OCI-LY7 (cell line): Measurements from ENCODE around the gene GLS.

ENCODE experiments used
- EZH2phosphoT487 ChIP-seq: fragments of 200-600 bp; sonication (generic); IDR thresholded peaks from 2 replicates; pipeline ENCODE4 v1.6.1; 2018; ENCODE audit warnings: low read depth, borderline replicate concordance, mild to moderate bottlenecking, mixed run types, antibody characterized with exemption, low read length, moderate library complexity, mixed read lengths
- TF ChIP-seq, protein P1 (sequence below): fragments of 200-600 bp; sonication (generic); conservative IDR thresholded peaks from 2 replicates; pipeline ENCODE4 v1.5.1; 2014; ENCODE audit warnings: mild to moderate bottlenecking, antibody characterized with exemption, low read length, moderate library complexity, mixed read lengths

DNA sequence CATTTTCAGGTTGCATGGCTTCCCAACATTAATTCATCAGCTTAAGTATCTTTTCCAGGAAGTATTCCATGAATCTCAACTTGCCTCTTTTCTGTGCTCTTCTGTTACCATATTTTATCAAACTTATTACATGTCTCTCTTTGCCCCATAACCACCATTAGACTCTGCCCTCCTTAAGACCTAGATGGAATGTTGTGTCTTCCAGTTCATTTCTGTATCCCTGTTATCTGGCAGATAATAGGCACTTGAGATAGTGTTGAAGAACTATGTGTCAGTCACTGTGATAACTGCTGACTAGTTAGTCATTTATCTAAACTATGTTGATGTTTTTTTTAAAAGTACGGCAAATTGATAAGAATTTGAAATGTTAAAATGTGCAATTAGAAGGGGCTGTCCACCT is 41.8 kb downstream of the GLS start:
- TF ChIP-seq, protein P1, sequence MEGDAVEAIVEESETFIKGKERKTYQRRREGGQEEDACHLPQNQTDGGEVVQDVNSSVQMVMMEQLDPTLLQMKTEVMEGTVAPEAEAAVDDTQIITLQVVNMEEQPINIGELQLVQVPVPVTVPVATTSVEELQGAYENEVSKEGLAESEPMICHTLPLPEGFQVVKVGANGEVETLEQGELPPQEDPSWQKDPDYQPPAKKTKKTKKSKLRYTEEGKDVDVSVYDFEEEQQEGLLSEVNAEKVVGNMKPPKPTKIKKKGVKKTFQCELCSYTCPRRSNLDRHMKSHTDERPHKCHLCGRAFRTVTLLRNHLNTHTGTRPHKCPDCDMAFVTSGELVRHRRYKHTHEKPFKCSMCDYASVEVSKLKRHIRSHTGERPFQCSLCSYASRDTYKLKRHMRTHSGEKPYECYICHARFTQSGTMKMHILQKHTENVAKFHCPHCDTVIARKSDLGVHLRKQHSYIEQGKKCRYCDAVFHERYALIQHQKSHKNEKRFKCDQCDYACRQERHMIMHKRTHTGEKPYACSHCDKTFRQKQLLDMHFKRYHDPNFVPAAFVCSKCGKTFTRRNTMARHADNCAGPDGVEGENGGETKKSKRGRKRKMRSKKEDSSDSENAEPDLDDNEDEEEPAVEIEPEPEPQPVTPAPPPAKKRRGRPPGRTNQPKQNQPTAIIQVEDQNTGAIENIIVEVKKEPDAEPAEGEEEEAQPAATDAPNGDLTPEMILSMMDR = no peak
- no peak for TF ChIP-seq EZH2phosphoT487
